Measurements from ENCODE around the gene USP14. TPM values are rescaled to one million over a fixed set of nuclear protein-coding genes. Genes with fewer than 3 reads are reported as not detected.

Gene USP14
- total and polyA plus RNA-seq, 2 of the 8 experiments (the other 6 are each of a cell fraction or from before 2014, with no cell fraction given), result 14.8 to 91.1 TPM

DNA sequence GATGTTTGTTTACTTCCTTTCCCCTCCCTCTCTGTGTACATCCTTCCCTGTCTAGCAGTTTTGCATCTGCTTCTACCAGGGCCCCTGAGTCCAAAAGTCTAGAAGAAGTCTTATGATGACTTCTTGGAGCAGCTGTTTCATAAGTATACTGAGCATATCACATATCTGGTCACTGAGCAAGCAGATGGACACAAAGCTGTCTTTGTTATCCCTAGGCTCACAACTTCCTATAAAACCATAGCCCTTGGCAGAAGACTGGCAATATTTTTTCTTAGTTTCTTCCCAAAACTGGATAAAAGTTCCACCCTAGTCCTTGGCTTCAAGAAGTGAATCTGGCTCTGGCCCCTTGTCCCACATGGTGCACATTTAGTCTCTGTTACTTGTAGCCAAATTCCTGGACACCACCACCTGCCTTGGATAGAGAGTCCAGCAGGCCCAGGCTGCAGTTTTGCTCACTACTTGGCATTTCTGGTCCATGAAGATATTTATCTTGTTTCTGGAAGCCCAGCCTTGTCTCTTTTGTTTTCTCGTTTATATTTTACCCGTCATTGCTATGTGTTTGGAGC is 87.0 kb downstream of the USP14 start (continued):
- TF ChIP-seq RBBP5 (IDR thresholded peaks at IDR 0.05; ENCODE audit: borderline replicate concordance, low read depth, low read length), result no peak
- TF ChIP-seq TAF1 (IDR thresholded peaks at IDR 0.05; ENCODE audit: low read depth, low read length), result no peak
- TF ChIP-seq RXRA (IDR thresholded peaks at IDR 0.05; ENCODE audit: insufficient read depth, low read depth, low read length), result no peak
- no peak for TF ChIP-seq GABPA (IDR thresholded peaks at IDR 0.05; ENCODE audit: borderline replicate concordance, insufficient read depth, low read length)
- TF ChIP-seq GTF2F1 (IDR thresholded peaks at IDR 0.05; ENCODE audit: borderline replicate concordance, low read depth, low read length), result no peak
- no peak for TF ChIP-seq JUND (IDR thresholded peaks at IDR 0.05; ENCODE audit: low read length)
- no peak for TF ChIP-seq KDM4A (IDR thresholded peaks at IDR 0.05; ENCODE audit: low read depth, low read length, severe bottlenecking)
- TF ChIP-seq CREB1 (IDR thresholded peaks at IDR 0.05), result no peak
- TF ChIP-seq POLR2A (IDR thresholded peaks at IDR 0.05; ENCODE audit: control extremely low read depth in 1 of 2, low read depth in 2 of 2, low read length in 2 of 2), result no peak
- TF ChIP-seq MAFK (IDR thresholded peaks at IDR 0.05; ENCODE audit: low read depth, low read length), result no peak
- no peak for TF ChIP-seq POU5F1 (IDR thresholded peaks at IDR 0.05; ENCODE audit: low read depth, low read length)
